Calu3 (cell line): ENCODE results near the gene MINAR1. TPM values are rescaled to one million over a fixed set of nuclear protein-coding genes. Genes with fewer than 3 reads are reported as not detected.

Experiments used
- BruUV-seq: library from RNA; stranded (reverse); fragments of 400-500 nt; replicated peaks from 2 replicates; lab custom pipeline; 2021; lab: Mats Ljungman, UMichigan
- CTCF ChIA-PET: fragments of 300-600 bp; sonication (Branson Sonifier 250); formaldehyde crosslinking; loops from one replicate; lab custom pipeline; 2022; ENCODE audit warnings: antibody characterized with exemption; lab: Charles Lee
- DNase-seq: peaks from one replicate; pipeline ENCODE4 v3.0.0; 2022
- H3K27ac Mint-ChIP-seq: one replicate; pipeline ENCODE4 v1.8.0; 2022; ENCODE audit warnings: mixed read lengths; ENCODE audit not compliant: unreplicated experiment
- H3K27me3 Mint-ChIP-seq: one replicate; pipeline ENCODE4 v1.8.0; 2022; ENCODE audit warnings: mixed read lengths; ENCODE audit not compliant: unreplicated experiment
- H3K36me3 Mint-ChIP-seq: one replicate; pipeline ENCODE4 v1.8.0; 2022; ENCODE audit warnings: mild to moderate bottlenecking, moderate library complexity, mixed read lengths; ENCODE audit not compliant: insufficient read depth, unreplicated experiment
- H3K4me1 Mint-ChIP-seq: one replicate; pipeline ENCODE4 v1.8.0; 2022; ENCODE audit warnings: mild to moderate bottlenecking, low read depth, mixed read lengths; ENCODE audit not compliant: unreplicated experiment
- H3K4me3 Mint-ChIP-seq: one replicate; pipeline ENCODE4 v1.8.0; 2022; ENCODE audit warnings: mild to moderate bottlenecking, low read depth, moderate library complexity, mixed read lengths; ENCODE audit not compliant: unreplicated experiment
- H3K9me3 Mint-ChIP-seq: one replicate; pipeline ENCODE4 v1.8.0; 2022; ENCODE audit warnings: low read depth, mixed read lengths; ENCODE audit not compliant: unreplicated experiment
- intact Hi-C: fragments of 100-400 bp; cut with micrococcal nuclease; formaldehyde crosslinking; loops from one replicate; pipeline ENCODE4 v1.10.0; 2022; ENCODE audit not compliant: unreplicated experiment
- total RNA-seq: library from RNA; stranded (reverse); gene quantifications from 2 replicates; pipeline ENCODE4 v1.2.3, GENCODE V29; 2022
- TF ChIP-seq, protein P1 (sequence below): fragments of 200-600 bp; IDR thresholded peaks from one replicate; pipeline ENCODE4 v1.8.0; 2022; ENCODE audit warnings: antibody characterized with exemption; ENCODE audit not compliant: unreplicated experiment

MINAR1 gene
- total RNA-seq, 1 experiment from 2014 or later, result 2.4 TPM

GRCh38 chr15:79412010-79412409 lies 20.1 kb upstream of the MINAR1 start:
- BruUV-seq, result no TSS peak
- CTCF ChIA-PET, result no interaction called here
- intact Hi-C loops, result no loop called here
- Mint-ChIP-seq H3K27ac (no peak overlapping the region), H3K9me3 (no peaks in the 10 kb centered on the region), H3K27me3 (no peaks in the 10 kb centered on the region), H3K4me1 (no peaks in the 10 kb centered on the region), H3K36me3 (no peaks in the 10 kb centered on the region), H3K4me3 (no peak overlapping the region)
- TF ChIP-seq, protein P1, sequence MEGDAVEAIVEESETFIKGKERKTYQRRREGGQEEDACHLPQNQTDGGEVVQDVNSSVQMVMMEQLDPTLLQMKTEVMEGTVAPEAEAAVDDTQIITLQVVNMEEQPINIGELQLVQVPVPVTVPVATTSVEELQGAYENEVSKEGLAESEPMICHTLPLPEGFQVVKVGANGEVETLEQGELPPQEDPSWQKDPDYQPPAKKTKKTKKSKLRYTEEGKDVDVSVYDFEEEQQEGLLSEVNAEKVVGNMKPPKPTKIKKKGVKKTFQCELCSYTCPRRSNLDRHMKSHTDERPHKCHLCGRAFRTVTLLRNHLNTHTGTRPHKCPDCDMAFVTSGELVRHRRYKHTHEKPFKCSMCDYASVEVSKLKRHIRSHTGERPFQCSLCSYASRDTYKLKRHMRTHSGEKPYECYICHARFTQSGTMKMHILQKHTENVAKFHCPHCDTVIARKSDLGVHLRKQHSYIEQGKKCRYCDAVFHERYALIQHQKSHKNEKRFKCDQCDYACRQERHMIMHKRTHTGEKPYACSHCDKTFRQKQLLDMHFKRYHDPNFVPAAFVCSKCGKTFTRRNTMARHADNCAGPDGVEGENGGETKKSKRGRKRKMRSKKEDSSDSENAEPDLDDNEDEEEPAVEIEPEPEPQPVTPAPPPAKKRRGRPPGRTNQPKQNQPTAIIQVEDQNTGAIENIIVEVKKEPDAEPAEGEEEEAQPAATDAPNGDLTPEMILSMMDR, result no peak
- DNase-seq, result no peak

DNA sequence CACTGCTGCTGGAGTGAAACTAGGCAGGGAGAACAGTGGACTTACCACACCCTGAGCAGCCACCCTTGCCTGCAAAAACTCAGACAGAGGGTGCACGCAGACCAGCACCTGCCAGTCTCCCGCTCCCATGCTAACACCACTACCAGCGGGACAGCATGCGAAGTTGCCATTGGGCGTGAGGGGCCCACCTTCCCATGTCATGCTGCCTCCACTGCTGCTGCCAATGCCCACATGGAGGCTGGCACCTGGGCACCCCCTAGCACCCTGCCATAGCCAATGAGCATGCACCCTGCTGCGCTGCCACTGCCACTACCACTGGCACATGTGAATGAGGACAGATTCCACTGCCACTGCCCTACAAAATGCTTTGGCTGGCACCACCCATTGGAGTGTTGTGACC lies 19.7 kb upstream of the MINAR1 start:
- Mint-ChIP-seq H3K4me3 (no peak overlapping the region), H3K27ac (no peak overlapping the region), H3K9me3 (no peaks in the 10 kb centered on the region), H3K36me3 (no peaks in the 10 kb centered on the region), H3K4me1 (no peaks in the 10 kb centered on the region), H3K27me3 (no peaks in the 10 kb centered on the region)
- CTCF ChIA-PET, result no interaction called here
- TF ChIP-seq, protein P1, result no peak
- DNase-seq, result no peak
- intact Hi-C loops, result no loop called here
- BruUV-seq, result no TSS peak

- no peak for DNase-seq
- Mint-ChIP-seq H3K9me3 (no peaks in the 10 kb centered on the region), H3K4me1 (no peaks in the 10 kb centered on the region), H3K27me3 (no peaks in the 10 kb centered on the region), H3K36me3 (no peaks in the 10 kb centered on the region), H3K4me3 (no peak overlapping the region), H3K27ac (no peak overlapping the region)
- no TSS peak for BruUV-seq
- intact Hi-C loops, result no loop called here
- CTCF ChIA-PET, result no interaction called here
- TF ChIP-seq, protein P1, result no peak
Measured at GRCh38 chr15:79416876-79417275, 15.3 kb upstream of the MINAR1 start.

- Mint-ChIP-seq H3K4me1 (no peaks in the 10 kb centered on the region), H3K9me3 (no peaks in the 10 kb centered on the region), H3K36me3 (no peaks in the 10 kb centered on the region), H3K27me3 (no peaks in the 10 kb centered on the region), H3K4me3 (no peak overlapping the region), H3K27ac (no peak overlapping the region)
- intact Hi-C loops, result no loop called here
- CTCF ChIA-PET, result no interaction called here
- BruUV-seq, result no TSS peak
- no peak for DNase-seq
- TF ChIP-seq, protein P1, result no peak
Measured at GRCh38 chr15:79418693-79419279, 13.3 kb upstream of the MINAR1 start.
